IMR-90 (cell line): ENCODE data around the gene ZBTB45. TPM values are rescaled to one million over a fixed set of nuclear protein-coding genes. Genes with fewer than 3 reads are reported as not detected.

Experiments used
- ATAC-seq: fragments of 200-7000 bp; cut with Tn5 transposase; 2 replicates; pipeline ENCODE4 v1.9.1; 2020; ENCODE audit warnings: low read depth, mild to moderate bottlenecking, moderate library complexity
- BruUV-seq: library from RNA; stranded (reverse); fragments of 400-500 nt; replicated peaks from 2 replicates; lab custom pipeline; 2021; lab: Mats Ljungman, UMichigan
- CTCF ChIA-PET: fragments of 300-600 bp; formaldehyde crosslinking; extraction: SDS; loops from one replicate; lab custom pipeline; 2021; ENCODE audit warnings: antibody characterized with exemption; lab: Yijun Ruan, JAX
- POLR2A ChIA-PET: fragments of 300-600 bp; sonication (Branson Sonifier 250); formaldehyde crosslinking; loops from one replicate; lab custom pipeline; 2022; ENCODE audit warnings: antibody characterized with exemption; ENCODE audit not compliant: unreplicated experiment; lab: Charles Lee
- DNase-seq: peaks from one replicate; pipeline ENCODE4 v3.0.0; 2013
- H2AFZ ChIP-seq: replicated peaks from 2 replicates; pipeline ENCODE3; 2013; ENCODE audit warnings: low read length, mild to moderate bottlenecking; ENCODE audit not compliant: poor library complexity
- H2AK5ac ChIP-seq: 2 replicates; pipeline ENCODE4 v1.6.1; 2013; ENCODE audit warnings: low read depth, low read length, inconsistent platforms
- H2AK9ac ChIP-seq: replicated peaks from 2 replicates; pipeline ENCODE3; 2013; ENCODE audit warnings: mild to moderate bottlenecking, low read depth, low read length, moderate library complexity; ENCODE audit not compliant: poor library complexity
- H2BK120ac ChIP-seq: 2 replicates; pipeline ENCODE4 v1.6.1; 2013; ENCODE audit warnings: low read depth, low read length, inconsistent platforms
- H2BK15ac ChIP-seq: 3 replicates; pipeline ENCODE4 v1.6.1; 2013; ENCODE audit warnings: low read depth, low read length, inconsistent platforms
- H2BK20ac ChIP-seq: 2 replicates; pipeline ENCODE4 v1.6.1; 2013; ENCODE audit warnings: low read depth, mild to moderate bottlenecking, inconsistent platforms, low read length, moderate library complexity
- H2BK5ac ChIP-seq: 2 replicates; pipeline ENCODE4 v1.6.1; 2013; ENCODE audit warnings: mild to moderate bottlenecking, low read depth, low read length, inconsistent platforms; ENCODE audit not compliant: poor library complexity, severe bottlenecking
- H3K14ac ChIP-seq: replicated peaks from 2 replicates; pipeline ENCODE4 v1.6.1; 2013; ENCODE audit warnings: low read depth, low read length, inconsistent platforms
- H3K18ac ChIP-seq: 2 replicates; pipeline ENCODE4 v1.6.1; 2013; ENCODE audit warnings: low read depth, low read length, control low read depth
- H3K23ac ChIP-seq: 2 replicates; pipeline ENCODE4 v1.6.1; 2013; ENCODE audit warnings: low read depth, low read length, inconsistent platforms
- H3K27ac ChIP-seq: 2 replicates; pipeline ENCODE4 v1.5.1; 2013; ENCODE audit warnings: mild to moderate bottlenecking, control low read depth, low read length; ENCODE audit not compliant: insufficient read depth
- H3K27me3 ChIP-seq: 2 replicates; pipeline ENCODE4 v1.6.1; 2013; ENCODE audit warnings: low read length; ENCODE audit not compliant: control insufficient read depth, insufficient read depth
- H3K36me3 ChIP-seq: 2 replicates; pipeline ENCODE4 v1.6.1; 2013; ENCODE audit warnings: low read length, mixed read lengths; ENCODE audit not compliant: control insufficient read depth, insufficient read depth
- H3K4ac ChIP-seq: 2 replicates; pipeline ENCODE4 v1.6.1; 2013; ENCODE audit warnings: low read depth, low read length, inconsistent platforms
- H3K4me1 ChIP-seq: 2 replicates; pipeline ENCODE4 v1.6.1; 2013; ENCODE audit warnings: low read length, mixed read lengths; ENCODE audit not compliant: control insufficient read depth, insufficient read depth
- H3K4me2 ChIP-seq: 2 replicates; pipeline ENCODE4 v1.6.1; 2013; ENCODE audit warnings: low read depth, mild to moderate bottlenecking, control low read depth, low read length, moderate library complexity
- H3K4me3 ChIP-seq: 2 replicates; pipeline ENCODE4 v1.5.1; 2013; ENCODE audit warnings: low read depth, mild to moderate bottlenecking, control low read depth, low read length, moderate library complexity; ENCODE audit not compliant: insufficient read depth
- H3K56ac ChIP-seq: 2 replicates; pipeline ENCODE4 v1.6.1; 2013; ENCODE audit warnings: low read length, inconsistent platforms; ENCODE audit not compliant: insufficient read depth; ENCODE audit errors: extremely low read depth
- H3K79me1 ChIP-seq, 2 experiments: 2 replicates each; pipeline ENCODE4 v1.6.1; 2013; ENCODE audit warnings: low read length in 2 of 2, inconsistent platforms in 1 of 2, low read depth in 1 of 2
- H3K9ac ChIP-seq: 2 replicates; pipeline ENCODE4 v1.6.1; 2013; ENCODE audit warnings: low read depth, low read length, control low read depth
- H3K9me1 ChIP-seq: 2 replicates; pipeline ENCODE4 v1.6.1; 2013; ENCODE audit warnings: low read length, inconsistent platforms; ENCODE audit not compliant: insufficient read depth
- H3K9me3 ChIP-seq: 2 replicates; pipeline ENCODE4 v1.6.1; 2013; ENCODE audit warnings: low read length; ENCODE audit not compliant: control insufficient read depth, insufficient read depth
- H4K20me1 ChIP-seq: 2 replicates; pipeline ENCODE4 v1.6.1; 2013; ENCODE audit warnings: low read length, inconsistent platforms; ENCODE audit not compliant: insufficient read depth
- H4K5ac ChIP-seq: 2 replicates; pipeline ENCODE4 v1.6.1; 2013; ENCODE audit warnings: mild to moderate bottlenecking, low read depth, low read length, control low read depth
- H4K8ac ChIP-seq, 2 experiments: 2 replicates each; pipeline ENCODE4 v1.6.1; 2013; ENCODE audit warnings: low read depth in 2 of 2, low read length in 2 of 2, control low read depth in 1 of 2, inconsistent platforms in 1 of 2
- H4K91ac ChIP-seq: 2 replicates; pipeline ENCODE4 v1.6.1; 2013; ENCODE audit warnings: low read depth, low read length, inconsistent platforms; ENCODE audit not compliant: insufficient read depth
- BHLHE40 ChIP-seq: fragments of 150-350 bp; IDR thresholded peaks from 2 replicates; pipeline ENCODE4 v1.6.1; 2016; ENCODE audit warnings: mild to moderate bottlenecking, low read depth, low read length
- CHD1 ChIP-seq: IDR thresholded peaks from 2 replicates; pipeline ENCODE4 v1.6.1; 2012; ENCODE audit warnings: low read depth, low read length, improper control_type of control experiment
- FOS ChIP-seq: fragments of 150-350 bp; IDR thresholded peaks from 2 replicates; pipeline ENCODE4 v1.6.1; 2016; ENCODE audit warnings: low read depth, low read length
- MAZ ChIP-seq: IDR thresholded peaks from 2 replicates; pipeline ENCODE4 v1.6.1; 2012; ENCODE audit warnings: low read depth, mild to moderate bottlenecking, low read length, improper control_type of control experiment, moderate library complexity, borderline replicate concordance
- NFE2L2 ChIP-seq: fragments of 150-350 bp; IDR thresholded peaks from 2 replicates; pipeline ENCODE4 v1.6.1; 2016; ENCODE audit warnings: low read depth, mild to moderate bottlenecking, low read length
- POLR2A ChIP-seq: IDR thresholded peaks from 2 replicates; pipeline ENCODE4 v1.6.1; 2012; ENCODE audit warnings: mild to moderate bottlenecking, low read depth, low read length
- RAD21 ChIP-seq: IDR thresholded peaks from 2 replicates; pipeline ENCODE4 v1.6.1; 2012; ENCODE audit warnings: low read length, improper control_type of control experiment
- RCOR1 ChIP-seq: IDR thresholded peaks from 2 replicates; pipeline ENCODE4 v1.6.1; 2012; ENCODE audit warnings: mild to moderate bottlenecking, low read length, improper control_type of control experiment; ENCODE audit not compliant: insufficient replicate concordance
- SMC3 ChIP-seq: fragments of 150-350 bp; IDR thresholded peaks from 2 replicates; pipeline ENCODE4 v1.6.1; 2016; ENCODE audit warnings: low read depth, mild to moderate bottlenecking, antibody characterized with exemption, low read length, moderate library complexity
- WGBS, 2 experiments: methylation state at CpG; one replicate each; pipeline versions ENCODE4 v1.1.5 to v1.1.7; 2013; ENCODE audit warnings: missing lambda C conversion rate in 2 of 2; ENCODE audit not compliant: insufficient read length in 1 of 2; ENCODE audit errors: extremely low coverage in 2 of 2; 5-methylcytosine and 5-hydroxymethylcytosine counted together
- dilution Hi-C: fragments of 300-500 bp; cut with HindIII; formaldehyde crosslinking; loops from one replicate; pipeline ENCODE4 v1.14.3; 2018; ENCODE audit warnings: low sequenced_read_pairs; ENCODE audit not compliant: unreplicated experiment
- in situ Hi-C: fragments of 300-500 bp; cut with MboI; formaldehyde crosslinking; loops from 3 replicates; pipeline ENCODE4 v1.14.3; 2019; ENCODE audit warnings: low sequenced_read_pairs, inconsistent platforms, mixed read lengths
- intact Hi-C: fragments of 100-400 bp; cut with micrococcal nuclease; formaldehyde crosslinking; loops from 2 replicates; pipeline ENCODE4 v1.10.0; 2022
- polyA plus RNA-seq, 3 experiments: library from polyadenylated mRNA; depleted of rRNA; stranded (reverse); fragments of >200 nt; gene quantifications; 2 replicates each; pipeline ENCODE4 v1.2.3, GENCODE V29; 2012; ENCODE audit warnings: low replicate concordance in 1 of 3
- total RNA-seq: library from RNA; depleted of rRNA; stranded (reverse); fragments of >200 nt; gene quantifications from 2 replicates; pipeline ENCODE4 v1.2.3, GENCODE V29; 2012
- TF ChIP-seq, protein P1 (sequence below): fragments of 150-350 bp; IDR thresholded peaks from 2 replicates; pipeline ENCODE4 v1.6.1; 2017; ENCODE audit warnings: mild to moderate bottlenecking, antibody characterized with exemption, low read length, low read depth

The ZBTB45 gene
- total and polyA plus RNA-seq, 2 of the 4 experiments (the other 2 are of a cell fraction), result 1.4 to 9.7 TPM

GRCh38 chr19:58560007-58560887 lies 40.6 kb upstream of the ZBTB45 start:
- Histone ChIP-seq H3K14ac (peak overlapping the region; percentile 76), H2BK15ac (0 out of 3 replicates have a peak overlapping the region, but pooled peaks have one; percentile 2), H3K4me3 (peak overlapping the region; percentile 40), H3K9me1 (peaks cover 22% of the 10 kb centered on the region), H3K9ac (peak overlapping the region; percentile 51; the same call in 1 of the 2 replicates), H4K8ac (peak overlapping the region; percentile 100), H3K23ac (peak overlapping the region; percentile 21; the same call in 1 of the 2 replicates), H3K9me3 (no peaks in the 10 kb centered on the region), H3K79me1 (peaks cover 7 to 41% of the 10 kb centered on the region in 2 experiments), H3K56ac (no peak overlapping the region), H2AFZ (peak overlapping the region; percentile 100), H3K4me1 (peaks cover 25% of the 10 kb centered on the region), H3K36me3 (peaks cover 10% of the 10 kb centered on the region; the same call in 1 of the 2 replicates), H2AK9ac (peak overlapping the region; percentile 100), H3K27me3 (no peaks in the 10 kb centered on the region), H3K4ac (peak overlapping the region; percentile 82), H3K18ac (no peak overlapping the region), H4K91ac (peak overlapping the region; percentile 85), H2BK120ac (peak overlapping the region; percentile 24; the same call in 1 of the 2 replicates), H3K27ac (peak overlapping the region; percentile 53; the same call in 1 of the 2 replicates), H4K20me1 (peaks cover 12% of the 10 kb centered on the region), H2BK20ac (no peak overlapping the region), H2AK5ac (peak overlapping the region; percentile 85), H4K5ac (peak overlapping the region; percentile 87), H2BK5ac (peak overlapping the region; percentile 59), H3K4me2 (peak overlapping the region; percentile 88)
- in situ Hi-C loops (no loop called here), intact Hi-C loops (no loop called here), dilution Hi-C loops (no loop called here)
- WGBS, 2 experiments, result 85% methylated on average over 5 of the region's 8 CpGs; no CpG with 5 or more reads in 1 of the 2 experiments
- TF ChIP-seq POLR2A, result no peak
- no peak for TF ChIP-seq RCOR1
- TF ChIP-seq NFE2L2, result no peak
- no peak for TF ChIP-seq CHD1
- TF ChIP-seq MAZ, result no peak
- TF ChIP-seq, protein P1, sequence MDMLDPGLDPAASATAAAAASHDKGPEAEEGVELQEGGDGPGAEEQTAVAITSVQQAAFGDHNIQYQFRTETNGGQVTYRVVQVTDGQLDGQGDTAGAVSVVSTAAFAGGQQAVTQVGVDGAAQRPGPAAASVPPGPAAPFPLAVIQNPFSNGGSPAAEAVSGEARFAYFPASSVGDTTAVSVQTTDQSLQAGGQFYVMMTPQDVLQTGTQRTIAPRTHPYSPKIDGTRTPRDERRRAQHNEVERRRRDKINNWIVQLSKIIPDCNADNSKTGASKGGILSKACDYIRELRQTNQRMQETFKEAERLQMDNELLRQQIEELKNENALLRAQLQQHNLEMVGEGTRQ, result no peak
- no peak for TF ChIP-seq SMC3
- no peak for TF ChIP-seq BHLHE40
- no peak for TF ChIP-seq FOS
- TF ChIP-seq RAD21, result no peak
- no peak for DNase-seq
- ChIA-PET CTCF (no interaction called here), POLR2A (no interaction called here)
- BruUV-seq, result no TSS peak
- ATAC-seq, result no peak
